ENCODE data around the gene STUM.

DNA sequence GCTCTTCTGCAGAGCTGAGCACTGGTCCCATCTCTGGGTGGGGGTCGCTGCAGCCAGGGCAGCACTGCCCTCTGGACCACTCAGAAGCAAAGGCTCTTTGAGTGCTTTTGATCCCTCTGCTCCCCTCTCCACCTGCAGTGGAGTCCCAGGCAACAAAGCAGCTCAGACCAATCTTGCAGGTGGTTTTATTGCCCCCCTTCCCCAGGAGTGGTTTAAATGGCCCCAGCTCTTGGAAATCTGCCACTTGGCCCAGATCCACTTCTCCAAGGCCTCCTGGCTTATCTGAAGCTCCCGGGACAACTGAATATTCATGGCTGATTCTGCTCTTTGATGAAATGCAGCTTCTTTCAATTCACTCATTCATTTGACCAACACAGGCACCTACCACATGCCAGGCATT is 2.7 kb downstream of the STUM start:
- TF ChIP-seq, protein P1, sequence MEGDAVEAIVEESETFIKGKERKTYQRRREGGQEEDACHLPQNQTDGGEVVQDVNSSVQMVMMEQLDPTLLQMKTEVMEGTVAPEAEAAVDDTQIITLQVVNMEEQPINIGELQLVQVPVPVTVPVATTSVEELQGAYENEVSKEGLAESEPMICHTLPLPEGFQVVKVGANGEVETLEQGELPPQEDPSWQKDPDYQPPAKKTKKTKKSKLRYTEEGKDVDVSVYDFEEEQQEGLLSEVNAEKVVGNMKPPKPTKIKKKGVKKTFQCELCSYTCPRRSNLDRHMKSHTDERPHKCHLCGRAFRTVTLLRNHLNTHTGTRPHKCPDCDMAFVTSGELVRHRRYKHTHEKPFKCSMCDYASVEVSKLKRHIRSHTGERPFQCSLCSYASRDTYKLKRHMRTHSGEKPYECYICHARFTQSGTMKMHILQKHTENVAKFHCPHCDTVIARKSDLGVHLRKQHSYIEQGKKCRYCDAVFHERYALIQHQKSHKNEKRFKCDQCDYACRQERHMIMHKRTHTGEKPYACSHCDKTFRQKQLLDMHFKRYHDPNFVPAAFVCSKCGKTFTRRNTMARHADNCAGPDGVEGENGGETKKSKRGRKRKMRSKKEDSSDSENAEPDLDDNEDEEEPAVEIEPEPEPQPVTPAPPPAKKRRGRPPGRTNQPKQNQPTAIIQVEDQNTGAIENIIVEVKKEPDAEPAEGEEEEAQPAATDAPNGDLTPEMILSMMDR (IDR thresholded peaks at IDR 0.05): no peak
- TF ChIP-seq, protein P2, sequence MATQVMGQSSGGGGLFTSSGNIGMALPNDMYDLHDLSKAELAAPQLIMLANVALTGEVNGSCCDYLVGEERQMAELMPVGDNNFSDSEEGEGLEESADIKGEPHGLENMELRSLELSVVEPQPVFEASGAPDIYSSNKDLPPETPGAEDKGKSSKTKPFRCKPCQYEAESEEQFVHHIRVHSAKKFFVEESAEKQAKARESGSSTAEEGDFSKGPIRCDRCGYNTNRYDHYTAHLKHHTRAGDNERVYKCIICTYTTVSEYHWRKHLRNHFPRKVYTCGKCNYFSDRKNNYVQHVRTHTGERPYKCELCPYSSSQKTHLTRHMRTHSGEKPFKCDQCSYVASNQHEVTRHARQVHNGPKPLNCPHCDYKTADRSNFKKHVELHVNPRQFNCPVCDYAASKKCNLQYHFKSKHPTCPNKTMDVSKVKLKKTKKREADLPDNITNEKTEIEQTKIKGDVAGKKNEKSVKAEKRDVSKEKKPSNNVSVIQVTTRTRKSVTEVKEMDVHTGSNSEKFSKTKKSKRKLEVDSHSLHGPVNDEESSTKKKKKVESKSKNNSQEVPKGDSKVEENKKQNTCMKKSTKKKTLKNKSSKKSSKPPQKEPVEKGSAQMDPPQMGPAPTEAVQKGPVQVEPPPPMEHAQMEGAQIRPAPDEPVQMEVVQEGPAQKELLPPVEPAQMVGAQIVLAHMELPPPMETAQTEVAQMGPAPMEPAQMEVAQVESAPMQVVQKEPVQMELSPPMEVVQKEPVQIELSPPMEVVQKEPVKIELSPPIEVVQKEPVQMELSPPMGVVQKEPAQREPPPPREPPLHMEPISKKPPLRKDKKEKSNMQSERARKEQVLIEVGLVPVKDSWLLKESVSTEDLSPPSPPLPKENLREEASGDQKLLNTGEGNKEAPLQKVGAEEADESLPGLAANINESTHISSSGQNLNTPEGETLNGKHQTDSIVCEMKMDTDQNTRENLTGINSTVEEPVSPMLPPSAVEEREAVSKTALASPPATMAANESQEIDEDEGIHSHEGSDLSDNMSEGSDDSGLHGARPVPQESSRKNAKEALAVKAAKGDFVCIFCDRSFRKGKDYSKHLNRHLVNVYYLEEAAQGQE (IDR thresholded peaks at IDR 0.05; ENCODE audit: insufficient read depth in 1 of 2, low read depth in 2 of 2, low read length in 1 of 2): no peak
- no peak for TF ChIP-seq POLR2AphosphoS5 (IDR thresholded peaks at IDR 0.05; ENCODE audit: low read depth, low read length)
- TF ChIP-seq TCF7L2 (IDR thresholded peaks at IDR 0.05; ENCODE audit: low read depth, low read length): no peak
- TF ChIP-seq SIN3A (IDR thresholded peaks at IDR 0.05; ENCODE audit: borderline replicate concordance, insufficient read depth, low read depth, low read length): no peak

Measured in Panc1 (cell line).